Chondrocyte (in vitro differentiated cells): ENCODE measurements around the gene JMJD8. TPM values are rescaled to one million over a fixed set of nuclear protein-coding genes. Genes with fewer than 3 reads are reported as not detected.

Experiments
- DNase-seq: peaks from one replicate; pipeline ENCODE4 v3.0.0; 2021; ENCODE audit warnings: mixed read lengths, low spot score
- H3K27ac Mint-ChIP-seq: one replicate; pipeline ENCODE4 v1.8.0; 2021; ENCODE audit warnings: mild to moderate bottlenecking, moderate library complexity, mixed read lengths; ENCODE audit not compliant: unreplicated experiment
- H3K27me3 Mint-ChIP-seq: 2 replicates; pipeline ENCODE4 v1.8.0; 2021; ENCODE audit warnings: low read depth, mixed read lengths
- H3K36me3 Mint-ChIP-seq: 2 replicates; pipeline ENCODE4 v1.8.0; 2021; ENCODE audit warnings: low read depth, mixed read lengths
- H3K4me1 Mint-ChIP-seq: 2 replicates; pipeline ENCODE4 v1.8.0; 2021; ENCODE audit warnings: low read depth, mild to moderate bottlenecking, mixed read lengths
- H3K4me3 Mint-ChIP-seq: one replicate; pipeline ENCODE4 v1.8.0; 2021; ENCODE audit warnings: mild to moderate bottlenecking, moderate library complexity, mixed read lengths; ENCODE audit not compliant: unreplicated experiment
- H3K9me3 Mint-ChIP-seq: 2 replicates; pipeline ENCODE4 v1.8.0; 2021; ENCODE audit warnings: low read depth, mixed read lengths
- CTCF ChIP-seq: fragments of 200-600 bp; sonication (generic); IDR thresholded peaks from 2 replicates; pipeline ENCODE4 v1.5.0; 2021; ENCODE audit warnings: antibody characterized with exemption, mild to moderate bottlenecking, moderate library complexity
- total RNA-seq: library from RNA; stranded (reverse); gene quantifications from 3 replicates; pipeline ENCODE4 v1.2.1, GENCODE V29; 2021

Gene JMJD8
- total RNA-seq, 1 donor from 2014 or later = 39.2 TPM

DNA sequence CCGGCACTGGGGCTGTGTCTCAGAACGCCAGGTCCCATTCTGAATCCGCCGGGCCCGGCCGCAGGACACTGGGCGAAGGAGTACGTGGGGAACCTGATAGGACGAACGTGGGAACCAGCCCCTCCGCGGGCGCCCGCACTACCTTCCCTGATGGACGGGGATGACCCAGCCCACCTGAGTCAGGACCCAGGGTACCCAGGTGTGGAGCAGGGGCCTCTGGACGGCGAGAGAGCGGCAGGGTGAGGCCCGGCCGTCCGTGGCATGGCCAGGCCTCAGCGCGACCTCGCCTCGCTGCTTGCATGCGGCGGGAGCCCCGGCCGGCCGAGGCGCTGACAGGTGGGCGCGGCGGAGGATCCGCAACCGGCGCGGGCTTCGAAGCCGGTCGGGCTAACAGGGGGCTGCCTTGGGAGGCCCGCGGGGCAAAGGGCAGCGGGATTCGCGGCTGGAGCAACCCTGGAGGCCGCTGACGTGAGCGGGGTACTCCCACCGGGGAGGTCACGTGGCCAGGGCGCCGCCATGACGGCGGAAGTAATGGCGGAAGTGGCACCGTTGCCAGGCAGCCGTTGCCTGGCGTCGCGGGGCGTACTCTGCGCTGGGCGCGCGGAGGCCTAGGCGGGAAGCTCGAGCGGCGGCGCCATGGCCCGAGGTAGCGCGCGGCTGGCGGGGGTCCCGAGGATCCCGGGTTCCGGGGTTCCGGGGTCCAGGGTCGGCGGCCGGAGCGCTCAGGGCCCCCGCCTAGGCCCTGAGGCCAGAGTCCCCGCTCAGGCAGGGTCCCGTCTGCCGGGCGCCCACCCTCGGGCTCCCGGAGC lies 35.1 kb downstream of the JMJD8 start, which contains the start of gene WDR90:
TSS of gene WDR90 (plus strand) at position 585 of the 809 bp plus-strand sequence. CDS start at position 637, 52 bp downstream.
- Mint-ChIP-seq H3K27ac (peak within 1 kb of the TSS; percentile 86), H3K36me3 (no peaks in the 10 kb centered on the region), H3K4me1 (peaks cover 12% of the 10 kb centered on the region), H3K27me3 (no peaks in the 10 kb centered on the region), H3K4me3 (peak within 1 kb of the TSS; percentile 77), H3K9me3 (no peaks in the 10 kb centered on the region)
- DNase-seq = no peak
- TF ChIP-seq CTCF = no peak

- H3K27ac Mint-ChIP-seq = peak overlapping the region; percentile 86
- H3K27me3 Mint-ChIP-seq = no peaks in the 10 kb centered on the region
These were observed 35.9 kb downstream of the JMJD8 start for GRCh38 chr16:648071-648780.

GRCh38 chr16:647173-647902 lies 36.8 kb downstream of the JMJD8 start:
- H3K4me1 Mint-ChIP-seq = peaks cover 18% of the 10 kb centered on the region
- no peak overlapping the region for H3K27ac Mint-ChIP-seq
- DNase-seq = no peak
- no peaks in the 10 kb centered on the region for H3K9me3 Mint-ChIP-seq
- no peak for TF ChIP-seq CTCF
- H3K36me3 Mint-ChIP-seq = no peaks in the 10 kb centered on the region
- no peak overlapping the region for H3K4me3 Mint-ChIP-seq
- H3K27me3 Mint-ChIP-seq = no peaks in the 10 kb centered on the region

More at GRCh38 chr16:648071-648780, 35.9 kb downstream of the JMJD8 start:
- Mint-ChIP-seq H3K4me1 (peaks cover 12% of the 10 kb centered on the region), H3K4me3 (peak overlapping the region; percentile 77), H3K9me3 (no peaks in the 10 kb centered on the region), H3K36me3 (no peaks in the 10 kb centered on the region)
- DNase-seq = no peak
- peak; percentile 66 for TF ChIP-seq CTCF

- no peaks in the 10 kb centered on the region for H3K27me3 Mint-ChIP-seq
- no peak overlapping the region for H3K27ac Mint-ChIP-seq
These were observed 37.4 kb downstream of the JMJD8 start for GRCh38 chr16:646679-647172.

More at GRCh38 chr16:646679-647172, 37.4 kb downstream of the JMJD8 start:
- no peaks in the 10 kb centered on the region for H3K9me3 Mint-ChIP-seq
- no peaks in the 10 kb centered on the region for H3K36me3 Mint-ChIP-seq
- DNase-seq = no peak
- peaks cover 18% of the 10 kb centered on the region for H3K4me1 Mint-ChIP-seq
- TF ChIP-seq CTCF = no peak
- no peak overlapping the region for H3K4me3 Mint-ChIP-seq
